ENCODE measurements around the gene SDC3. TPM values are rescaled to one million over a fixed set of nuclear protein-coding genes. Genes with fewer than 3 reads are reported as not detected.
A peak's percentile ranks its signal among the peaks of the same experiment; 100 is the strongest.

SDC3 gene
- total RNA-seq, 1 donor from 2014 or later: 51.9 TPM

GRCh38 chr1:30881319-30882181, 27.0 kb downstream of the SDC3 start:
- no peak for TF ChIP-seq CTCF (IDR thresholded peaks at IDR 0.05)
- Histone ChIP-seq H3K27ac (no peak overlapping the region), H3K36me3 (peaks cover 4% of the 10 kb centered on the region in 2 donors), H3K9me3 (no peaks in the 10 kb centered on the region), H3K4me1 (peaks cover 7 to 45% of the 10 kb centered on the region in 2 donors), H3K27me3 (no peaks in the 10 kb centered on the region), H3K4me3 (no peak overlapping the region)
- DNase-seq (ENCODE audit: low spot score in 2 of 2): no peak
- intact Hi-C loops (cut with DNase I): no loop called here

- no peak for DNase-seq (ENCODE audit: low spot score in 2 of 2)
- no peak overlapping the region for H3K4me3 ChIP-seq
- no peaks in the 10 kb centered on the region for H3K9me3 ChIP-seq
- TF ChIP-seq CTCF (IDR thresholded peaks at IDR 0.05): no peak
- peaks cover 7 to 39% of the 10 kb centered on the region in 2 donors for H3K4me1 ChIP-seq
- H3K27ac ChIP-seq: no peak overlapping the region
- intact Hi-C loops (cut with DNase I): no loop called here
- peaks cover 9% of the 10 kb centered on the region in 2 donors for H3K36me3 ChIP-seq
- no peaks in the 10 kb centered on the region for H3K27me3 ChIP-seq
These were observed 27.8 kb downstream of the SDC3 start for GRCh38 chr1:30880678-30881318.

GRCh38 chr1:30879940-30880677, 28.4 kb downstream of the SDC3 start:
- peaks cover 7 to 33% of the 10 kb centered on the region in 2 donors for H3K4me1 ChIP-seq
- TF ChIP-seq CTCF (IDR thresholded peaks at IDR 0.05): no peak
- H3K4me3 ChIP-seq: no peak overlapping the region
- intact Hi-C loops (cut with DNase I): loop anchor here (5.0 kb wide), 1 partner anchor 32 kb away; no protein-coding TSS in a partner anchor
- no peak for DNase-seq (ENCODE audit: low spot score in 2 of 2)
- no peaks in the 10 kb centered on the region for H3K27me3 ChIP-seq
- peak overlapping the region; percentile 48 to 56 for H3K27ac ChIP-seq
- no peaks in the 10 kb centered on the region for H3K9me3 ChIP-seq
- peaks cover 9 to 16% of the 10 kb centered on the region in 2 donors for H3K36me3 ChIP-seq

- peaks cover 16 to 24% of the 10 kb centered on the region in 2 donors for H3K36me3 ChIP-seq
- intact Hi-C loops (cut with DNase I): loop anchor here (5.0 kb wide), 1 partner anchor 33 kb away; no protein-coding TSS in a partner anchor
- no peaks in the 10 kb centered on the region for H3K27me3 ChIP-seq
- no peaks in the 10 kb centered on the region for H3K9me3 ChIP-seq
- no peak for TF ChIP-seq CTCF (IDR thresholded peaks at IDR 0.05)
- H3K4me1 ChIP-seq: peaks cover 7 to 33% of the 10 kb centered on the region in 2 donors
- no peak for DNase-seq (ENCODE audit: low spot score in 2 of 2)
- no peak overlapping the region for H3K4me3 ChIP-seq
- peak overlapping the region; percentile 48 to 56 for H3K27ac ChIP-seq
These were observed 29.3 kb downstream of the SDC3 start for GRCh38 chr1:30879126-30879786.

GRCh38 chr1:30878559-30878958, 30.0 kb downstream of the SDC3 start:
- Histone ChIP-seq H3K4me1 (peaks cover 7 to 33% of the 10 kb centered on the region in 2 donors), H3K27ac (peak overlapping the region; percentile 56 to 79), H3K9me3 (no peaks in the 10 kb centered on the region), H3K27me3 (no peaks in the 10 kb centered on the region), H3K4me3 (no peak overlapping the region), H3K36me3 (peaks cover 23 to 31% of the 10 kb centered on the region in 2 donors)
- TF ChIP-seq CTCF (IDR thresholded peaks at IDR 0.05): no peak
- no peak for DNase-seq (ENCODE audit: low spot score in 2 of 2)
- intact Hi-C loops (cut with DNase I): loop anchor here (5.0 kb wide), 1 partner anchor 34 kb away; no protein-coding TSS in a partner anchor

Measured in ascending aorta (tissue), 2 donors.